ENCODE data around the gene SSR1.

The SSR1 gene

DNA sequence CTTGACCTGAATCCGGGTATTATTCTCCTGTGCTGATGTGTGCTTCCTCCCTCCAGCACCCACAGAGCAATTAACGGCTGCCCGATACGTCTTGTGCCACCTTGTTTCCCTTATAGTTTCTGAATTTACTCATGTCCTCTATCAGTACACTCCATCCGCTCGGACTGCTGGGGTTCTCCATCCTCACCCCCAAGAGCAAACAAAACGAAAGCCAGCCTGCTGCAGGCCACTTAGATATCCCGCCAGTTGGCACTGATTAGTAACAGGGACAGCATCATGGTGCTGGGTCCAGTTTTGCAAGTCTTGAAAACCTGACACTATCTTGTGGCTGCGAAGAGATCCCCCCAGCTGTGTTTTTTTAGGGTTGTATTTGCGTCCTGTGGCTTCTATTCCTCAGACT lies 71.8 kb downstream of the SSR1 start:
- TF ChIP-seq, protein P1, sequence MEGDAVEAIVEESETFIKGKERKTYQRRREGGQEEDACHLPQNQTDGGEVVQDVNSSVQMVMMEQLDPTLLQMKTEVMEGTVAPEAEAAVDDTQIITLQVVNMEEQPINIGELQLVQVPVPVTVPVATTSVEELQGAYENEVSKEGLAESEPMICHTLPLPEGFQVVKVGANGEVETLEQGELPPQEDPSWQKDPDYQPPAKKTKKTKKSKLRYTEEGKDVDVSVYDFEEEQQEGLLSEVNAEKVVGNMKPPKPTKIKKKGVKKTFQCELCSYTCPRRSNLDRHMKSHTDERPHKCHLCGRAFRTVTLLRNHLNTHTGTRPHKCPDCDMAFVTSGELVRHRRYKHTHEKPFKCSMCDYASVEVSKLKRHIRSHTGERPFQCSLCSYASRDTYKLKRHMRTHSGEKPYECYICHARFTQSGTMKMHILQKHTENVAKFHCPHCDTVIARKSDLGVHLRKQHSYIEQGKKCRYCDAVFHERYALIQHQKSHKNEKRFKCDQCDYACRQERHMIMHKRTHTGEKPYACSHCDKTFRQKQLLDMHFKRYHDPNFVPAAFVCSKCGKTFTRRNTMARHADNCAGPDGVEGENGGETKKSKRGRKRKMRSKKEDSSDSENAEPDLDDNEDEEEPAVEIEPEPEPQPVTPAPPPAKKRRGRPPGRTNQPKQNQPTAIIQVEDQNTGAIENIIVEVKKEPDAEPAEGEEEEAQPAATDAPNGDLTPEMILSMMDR (IDR thresholded peaks at IDR 0.05; ENCODE audit: borderline replicate concordance, control extremely low read depth, extremely low read depth, insufficient read depth, missing control alignments), result no peak
- in situ Hi-C loops (cut with MboI; ENCODE audit: low sequenced_read_pairs, unreplicated experiment), result loop anchor here (25.0 kb wide), 1 partner anchor 554 kb away; no protein-coding TSS in a partner anchor
- DNase-seq (ENCODE audit: low spot score), result no peak

DNA sequence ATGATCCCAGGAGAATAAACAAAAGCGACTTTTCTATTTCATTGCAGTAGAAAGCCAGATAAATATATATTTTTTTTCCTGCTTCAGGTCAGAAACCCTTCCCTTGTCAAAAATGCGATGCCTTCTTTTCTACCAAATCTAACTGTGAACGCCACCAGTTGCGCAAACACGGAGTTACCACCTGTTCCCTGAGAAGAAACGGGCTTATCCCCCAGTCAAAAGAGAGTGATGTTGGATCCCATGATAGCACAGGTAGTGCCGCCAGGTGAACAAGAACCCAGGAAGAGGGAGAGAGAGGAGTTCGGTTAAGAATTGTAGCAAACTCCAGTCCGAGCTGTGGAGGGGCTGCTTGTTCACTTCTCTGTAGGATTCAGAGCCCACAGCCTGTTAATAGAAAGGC lies 72.6 kb downstream of the SSR1 start:
- in situ Hi-C loops (cut with MboI; ENCODE audit: low sequenced_read_pairs, unreplicated experiment), result loop anchor here (25.0 kb wide), 1 partner anchor 553 kb away; no protein-coding TSS in a partner anchor
- no peak for DNase-seq (ENCODE audit: low spot score)
- TF ChIP-seq, protein P1 (IDR thresholded peaks at IDR 0.05; ENCODE audit: borderline replicate concordance, control extremely low read depth, extremely low read depth, insufficient read depth, missing control alignments), result no peak

DNA sequence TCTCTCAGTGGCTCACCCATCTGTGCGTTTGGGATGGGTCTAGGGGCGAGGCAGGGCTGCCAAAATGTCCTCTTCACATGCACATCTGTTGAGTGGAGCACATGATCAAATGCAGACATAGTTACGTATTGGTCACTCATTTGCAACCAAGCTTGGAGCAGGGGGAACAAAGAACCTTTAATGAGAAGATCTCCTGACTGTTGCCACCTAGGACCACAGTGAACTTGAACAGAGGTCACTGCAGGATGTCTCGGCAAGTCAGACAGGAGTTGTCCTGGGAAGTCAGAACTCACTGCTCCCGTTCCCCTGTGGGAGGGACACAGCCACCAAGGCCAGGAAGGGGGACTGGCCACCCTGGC lies 73.4 kb downstream of the SSR1 start:
- TF ChIP-seq, protein P1 (IDR thresholded peaks at IDR 0.05; ENCODE audit: borderline replicate concordance, control extremely low read depth, extremely low read depth, insufficient read depth, missing control alignments), result no peak
- in situ Hi-C loops (cut with MboI; ENCODE audit: low sequenced_read_pairs, unreplicated experiment), result loop anchor here (25.0 kb wide), 1 partner anchor 552 kb away; no protein-coding TSS in a partner anchor
- no peak for DNase-seq (ENCODE audit: low spot score)

DNA sequence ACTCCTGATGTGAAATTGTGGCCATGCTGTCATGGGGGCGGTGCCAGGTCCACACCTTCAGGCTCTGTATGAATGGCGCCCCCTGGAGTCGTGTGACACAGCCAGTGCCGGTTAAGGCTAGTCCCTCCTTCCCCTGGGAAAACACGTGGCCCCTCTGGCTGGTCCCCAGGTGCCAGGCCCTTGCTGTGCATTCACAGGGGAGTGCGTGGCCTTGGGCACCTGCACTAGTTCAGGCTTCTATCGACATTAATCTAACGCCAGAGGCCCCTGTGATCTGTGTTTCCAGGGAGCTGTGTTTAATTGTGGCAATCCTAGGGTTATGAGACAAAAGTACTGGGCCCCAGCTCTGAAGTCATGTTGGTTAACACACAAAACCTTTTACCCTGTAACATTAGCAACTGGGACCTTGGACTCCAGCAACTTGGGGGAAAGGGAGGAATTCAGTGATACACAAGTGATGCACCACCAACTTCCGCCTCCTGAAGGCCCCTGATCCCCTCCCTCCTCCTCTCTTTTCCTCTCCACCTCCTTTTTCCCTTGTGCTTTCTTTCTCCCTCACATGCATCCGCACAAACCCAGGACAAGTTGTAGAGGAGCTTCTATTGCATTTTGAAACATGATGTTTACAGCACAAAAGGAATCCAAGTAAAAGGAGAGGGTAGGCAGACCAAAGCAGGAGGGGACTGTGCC lies 74.0 kb downstream of the SSR1 start:
- TF ChIP-seq, protein P1 (IDR thresholded peaks at IDR 0.05; ENCODE audit: borderline replicate concordance, control extremely low read depth, extremely low read depth, insufficient read depth, missing control alignments), result peak; percentile 82
- DNase-seq (ENCODE audit: low spot score), result peak; percentile 75
- in situ Hi-C loops (cut with MboI; ENCODE audit: low sequenced_read_pairs, unreplicated experiment), result loop anchor here (25.0 kb wide), 1 partner anchor 552 kb away; no protein-coding TSS in a partner anchor

DNA sequence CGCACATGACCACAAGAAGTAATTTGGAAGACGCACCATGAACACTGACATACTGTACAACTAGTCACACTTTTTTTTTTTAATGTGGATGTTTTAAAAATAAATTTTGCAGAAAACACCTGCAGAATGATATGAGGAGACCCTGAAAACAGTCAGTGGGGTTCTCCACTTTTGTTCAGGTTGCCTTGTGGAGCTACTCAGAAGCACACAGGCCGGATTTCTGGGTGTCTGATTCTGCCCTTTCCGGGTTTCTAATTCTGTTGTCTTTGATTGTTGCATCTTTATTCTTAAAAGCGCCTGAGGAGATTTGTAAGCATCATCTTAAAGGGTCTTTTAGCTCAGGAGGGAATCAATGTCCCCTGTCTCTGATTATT lies 74.5 kb downstream of the SSR1 start:
- in situ Hi-C loops (cut with MboI; ENCODE audit: low sequenced_read_pairs, unreplicated experiment), result loop anchor here (25.0 kb wide), 1 partner anchor 551 kb away; no protein-coding TSS in a partner anchor
- DNase-seq (ENCODE audit: low spot score), result no peak
- TF ChIP-seq, protein P1 (IDR thresholded peaks at IDR 0.05; ENCODE audit: borderline replicate concordance, control extremely low read depth, extremely low read depth, insufficient read depth, missing control alignments), result no peak

DNA sequence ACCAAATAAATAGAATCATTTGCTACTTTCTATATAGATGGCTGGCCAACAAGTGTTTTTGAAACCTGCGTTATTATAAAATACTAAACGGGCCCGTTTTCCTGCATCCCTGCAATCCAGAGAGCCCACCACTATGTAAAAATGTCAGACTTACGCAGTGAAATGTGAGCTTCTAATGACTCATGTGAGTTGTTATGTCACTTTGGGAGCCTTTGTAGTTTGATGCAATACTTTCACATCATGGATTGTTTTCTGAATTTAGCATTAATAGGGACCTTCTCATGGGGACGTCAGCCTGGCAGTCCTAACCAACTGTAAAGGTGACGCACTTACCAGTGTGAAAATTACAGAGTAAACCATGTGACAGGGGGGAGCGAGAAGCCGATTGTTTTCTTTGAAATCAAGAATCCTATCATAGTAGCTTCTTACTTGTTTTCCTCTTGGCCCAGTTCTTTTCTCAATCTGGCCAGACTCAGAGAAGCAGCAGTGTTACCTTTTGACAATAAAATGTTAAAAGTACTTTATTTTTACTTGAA lies 75.3 kb downstream of the SSR1 start:
- in situ Hi-C loops (cut with MboI; ENCODE audit: low sequenced_read_pairs, unreplicated experiment), result loop anchor here (25.0 kb wide), 1 partner anchor 550 kb away; no protein-coding TSS in a partner anchor
- no peak for DNase-seq (ENCODE audit: low spot score)
- TF ChIP-seq, protein P1 (IDR thresholded peaks at IDR 0.05; ENCODE audit: borderline replicate concordance, control extremely low read depth, extremely low read depth, insufficient read depth, missing control alignments), result no peak

Measured in GM13976 (cell line).